ENCODE data around the gene BBS10.
"Not testable (repeated sequence)": the region's sequence is repeated elsewhere in the genome, so short reads cannot be mapped to it uniquely, and the experiment has no call there.

The BBS10 gene

GRCh38 chr12:76375470-76375869 is 27.3 kb upstream of the BBS10 start:
- TF ChIP-seq CTCF (IDR thresholded peaks at IDR 0.05; ENCODE audit: extremely low read depth, missing control alignments) = no peak
- DNase-seq (ENCODE audit: low spot score) = no peak

- DNase-seq (ENCODE audit: low spot score) = no peak
- no peak for TF ChIP-seq CTCF (IDR thresholded peaks at IDR 0.05; ENCODE audit: extremely low read depth, missing control alignments)
Observed at GRCh38 chr12:76374386-76375020, 26.3 kb upstream of the BBS10 start.

- TF ChIP-seq CTCF (IDR thresholded peaks at IDR 0.05; ENCODE audit: extremely low read depth, missing control alignments) = no peak
Observed at GRCh38 chr12:76368230-76368629, 20.0 kb upstream of the BBS10 start.

GRCh38 chr12:76366163-76366562 is 17.9 kb upstream of the BBS10 start:
- no peak for TF ChIP-seq CTCF (IDR thresholded peaks at IDR 0.05; ENCODE audit: extremely low read depth, missing control alignments)

More at GRCh38 chr12:76368230-76368629, 20.0 kb upstream of the BBS10 start:
- DNase-seq (ENCODE audit: low spot score) = no peak

GRCh38 chr12:76364131-76364530 is 15.9 kb upstream of the BBS10 start:
- DNase-seq (ENCODE audit: low spot score) = not testable (repeated sequence)

More at GRCh38 chr12:76366163-76366562, 17.9 kb upstream of the BBS10 start:
- DNase-seq (ENCODE audit: low spot score) = no peak

- DNase-seq (ENCODE audit: low spot score) = no peak
- no peak for TF ChIP-seq CTCF (IDR thresholded peaks at IDR 0.05; ENCODE audit: extremely low read depth, missing control alignments)
Observed at GRCh38 chr12:76360316-76360715, 12.1 kb upstream of the BBS10 start.

GRCh38 chr12:76356071-76356470 is 7.9 kb upstream of the BBS10 start:
- no peak for TF ChIP-seq CTCF (IDR thresholded peaks at IDR 0.05; ENCODE audit: extremely low read depth, missing control alignments)
- no peak for DNase-seq (ENCODE audit: low spot score)

GRCh38 chr12:76346798-76347420 is 1.3 kb downstream of the BBS10 start:
- DNase-seq (ENCODE audit: low spot score) = peak; percentile 24
- TF ChIP-seq CTCF (IDR thresholded peaks at IDR 0.05; ENCODE audit: extremely low read depth, missing control alignments) = peak; percentile 34

Data from GM20000 (cell line).